H1 (cell line): ENCODE results near the gene RTTN. TPM values are rescaled to one million over a fixed set of nuclear protein-coding genes. Genes with fewer than 3 reads are reported as not detected.

Experiments used
- CTCF ChIA-PET: fragments of 300-600 bp; sonication (Branson Sonifier 250); formaldehyde crosslinking; loops from one replicate; lab custom pipeline; 2021; ENCODE audit not compliant: partially characterized antibody; lab: Charles Lee
- POLR2A ChIA-PET: fragments of 300-600 bp; sonication (Branson Sonifier 250); formaldehyde crosslinking; loops from one replicate; lab custom pipeline; 2021; ENCODE audit warnings: inconsistent platforms; ENCODE audit not compliant: partially characterized antibody; lab: Charles Lee
- DNase-seq, 2 experiments: peaks; one replicate each; pipeline versions ENCODE4 v3.0.0 to v3.0.0-alpha.2; 2010 to 2022; ENCODE audit warnings: low spot score in 2 of 2, low read depth in 1 of 2, mixed read lengths in 1 of 2
- FAIRE-seq: peaks from 2 replicates; lab custom pipeline; 2011; peaks lifted over from hg19 to GRCh38; lab: Jason Lieb, UNC
- H2AFZ ChIP-seq: 2 replicates; pipeline ENCODE4 v1.8.1; 2012; ENCODE audit warnings: low read length, inconsistent platforms
- H2AK5ac ChIP-seq: 2 replicates; pipeline ENCODE4 v1.6.1; 2013; ENCODE audit warnings: low read depth, low read length
- H2BK120ac ChIP-seq: replicated peaks from 2 replicates; pipeline ENCODE3; 2013; ENCODE audit warnings: low read depth, low read length, inconsistent platforms
- H2BK12ac ChIP-seq: 2 replicates; pipeline ENCODE4 v1.6.1; 2013; ENCODE audit warnings: low read depth, low read length
- H2BK15ac ChIP-seq: 2 replicates; pipeline ENCODE4 v1.6.1; 2013; ENCODE audit warnings: low read length
- H2BK20ac ChIP-seq: 2 replicates; pipeline ENCODE4 v1.6.1; 2013; ENCODE audit warnings: low read length
- H2BK5ac ChIP-seq: 2 replicates; pipeline ENCODE4 v1.6.1; 2013; ENCODE audit warnings: low read depth, low read length
- H3K14ac ChIP-seq: 2 replicates; pipeline ENCODE4 v1.6.1; 2013; ENCODE audit warnings: inconsistent platforms; ENCODE audit not compliant: insufficient read length
- H3K18ac ChIP-seq: 2 replicates; pipeline ENCODE4 v1.6.1; 2013; ENCODE audit warnings: low read length; ENCODE audit errors: extremely low read depth
- H3K23ac ChIP-seq: 2 replicates; pipeline ENCODE4 v1.6.1; 2013; ENCODE audit warnings: inconsistent platforms; ENCODE audit not compliant: insufficient read length
- H3K23me2 ChIP-seq: 2 replicates; pipeline ENCODE4 v1.6.1; 2013; ENCODE audit warnings: low read depth, low read length
- H3K27ac ChIP-seq: 2 replicates; pipeline ENCODE4 v1.6.1; 2011; ENCODE audit warnings: low read depth, low read length, inconsistent platforms
- H3K27me3 ChIP-seq, 4 experiments: replicated peaks in 1 of 4; 1 replicate in 1 of 4; 2 replicates in 3 of 4; pipeline versions ENCODE4 v1.6.1 to v1.8.1; 2011 to 2013; ENCODE audit warnings: low read length in 3 of 4, mild to moderate bottlenecking in 3 of 4, inconsistent platforms in 2 of 4, mixed read lengths in 2 of 4, moderate library complexity in 1 of 4; ENCODE audit not compliant: control insufficient read depth in 3 of 4, insufficient read depth in 3 of 4; ENCODE audit errors: extremely low read depth in 1 of 4
- H3K36me3 ChIP-seq, 4 experiments: 2 replicates each; pipeline versions ENCODE4 v1.6.1 to v1.8.1; 2011 to 2013; ENCODE audit warnings: mild to moderate bottlenecking in 4 of 4, low read length in 3 of 4, moderate library complexity in 2 of 4, control low read depth in 1 of 4, inconsistent platforms in 1 of 4; ENCODE audit not compliant: insufficient read depth in 4 of 4, control insufficient read depth in 2 of 4
- H3K4ac ChIP-seq: replicated peaks from 2 replicates; pipeline ENCODE3; 2013; ENCODE audit warnings: low read length, low read depth, mixed read lengths, inconsistent platforms; ENCODE audit not compliant: insufficient read length
- H3K4me1 ChIP-seq, 4 experiments: replicated peaks in 1 of 4; 1 replicate in 1 of 4; 2 replicates in 3 of 4; pipeline versions ENCODE4 v1.6.1 to v1.8.1; 2011 to 2013; ENCODE audit warnings: low read length in 3 of 4, inconsistent platforms in 2 of 4, mixed read lengths in 1 of 4; ENCODE audit not compliant: insufficient read depth in 4 of 4, control insufficient read depth in 3 of 4
- H3K4me2 ChIP-seq, 2 experiments: 2 replicates each; pipeline versions ENCODE4 v1.6.1 to v1.8.1; 2011 to 2013; ENCODE audit warnings: low read depth in 2 of 2, low read length in 2 of 2, control low read depth in 1 of 2, inconsistent platforms in 1 of 2, mild to moderate bottlenecking in 1 of 2; ENCODE audit not compliant: insufficient read depth in 1 of 2
- H3K4me3 ChIP-seq, 4 experiments: fragments of 200-600, 300-600 bp in 1 of 4; sonication (generic), shearing (Covaris generic), sonication (Bioruptor Twin) in 1 of 4; 2 replicates each; pipeline versions ENCODE4 v1.5.1 to v1.8.1; 2011 to 2016; ENCODE audit warnings: low read length in 4 of 4, low read depth in 3 of 4, control low read depth in 2 of 4, inconsistent platforms in 2 of 4, mild to moderate bottlenecking in 2 of 4, mixed read lengths in 1 of 4, moderate library complexity in 1 of 4; ENCODE audit not compliant: insufficient read depth in 2 of 4; ENCODE audit errors: extremely low read depth in 1 of 4
- H3K56ac ChIP-seq: replicated peaks from 2 replicates; pipeline ENCODE3; 2013; ENCODE audit warnings: low read depth, mild to moderate bottlenecking, mixed read lengths, low read length, inconsistent platforms; ENCODE audit not compliant: insufficient read length
- H3K79me1 ChIP-seq: 2 replicates; pipeline ENCODE4 v1.6.1; 2013; ENCODE audit warnings: low read depth, low read length, control low read depth
- H3K79me2 ChIP-seq, 2 experiments: 2 replicates each; pipeline versions ENCODE4 v1.6.1 to v1.8.1; 2012 to 2013; ENCODE audit warnings: low read length in 2 of 2, mild to moderate bottlenecking in 2 of 2, inconsistent platforms in 1 of 2; ENCODE audit not compliant: insufficient read depth in 2 of 2, control insufficient read depth in 1 of 2
- H3K9ac ChIP-seq, 4 experiments: replicated peaks in 1 of 4; 1 replicate in 1 of 4; 2 replicates in 3 of 4; pipeline versions ENCODE4 v1.6.1 to v1.8.1; 2011 to 2013; ENCODE audit warnings: low read depth in 3 of 4, low read length in 3 of 4, control low read depth in 2 of 4, mild to moderate bottlenecking in 2 of 4, moderate library complexity in 2 of 4, inconsistent platforms in 1 of 4; ENCODE audit errors: extremely low read depth in 1 of 4
- H3K9me3 ChIP-seq, 2 experiments: 2 replicates each; pipeline versions ENCODE4 v1.6.1 to v1.8.1; 2012 to 2013; ENCODE audit warnings: mild to moderate bottlenecking in 2 of 2, moderate library complexity in 2 of 2, control low read depth in 1 of 2, inconsistent platforms in 1 of 2, low read depth in 1 of 2, low read length in 1 of 2, mixed read lengths in 1 of 2; ENCODE audit not compliant: insufficient read depth in 2 of 2
- H4K20me1 ChIP-seq, 2 experiments: replicated peaks in 1 of 2; 2 replicates each; pipeline versions ENCODE3 to v1.8.1; 2011 to 2013; ENCODE audit warnings: inconsistent platforms in 2 of 2, low read length in 2 of 2, mild to moderate bottlenecking in 1 of 2; ENCODE audit not compliant: insufficient read depth in 2 of 2, control insufficient read depth in 1 of 2
- H4K5ac ChIP-seq: 2 replicates; pipeline ENCODE4 v1.6.1; 2013; ENCODE audit warnings: low read length, low read depth, mixed read lengths, inconsistent platforms; ENCODE audit not compliant: insufficient read length
- H4K8ac ChIP-seq: 2 replicates; pipeline ENCODE4 v1.8.0; 2013; ENCODE audit warnings: mild to moderate bottlenecking, moderate library complexity, low read length, inconsistent platforms; ENCODE audit not compliant: insufficient read depth; ENCODE audit errors: extremely low read depth
- H4K91ac ChIP-seq: replicated peaks from 2 replicates; pipeline ENCODE3; 2013; ENCODE audit warnings: low read length, mixed read lengths, inconsistent platforms; ENCODE audit not compliant: insufficient read length
- CBX8 ChIP-seq: fragments of 300-800, 300-1000 bp; sonication (generic); IDR thresholded peaks from 2 replicates; pipeline ENCODE4 v1.7.1; 2016; ENCODE audit warnings: low read depth, low read length, borderline replicate concordance
- CREB1 ChIP-seq: IDR thresholded peaks from 2 replicates; pipeline ENCODE4 v1.6.1; 2012; ENCODE audit warnings: inconsistent platforms
- KDM4A ChIP-seq: IDR thresholded peaks from one replicate; pipeline ENCODE4 v1.7.1; 2012; ENCODE audit warnings: low read depth, mild to moderate bottlenecking, moderate library complexity, low read length, inconsistent platforms; ENCODE audit not compliant: severe bottlenecking
- NRF1 ChIP-seq: IDR thresholded peaks from 2 replicates; pipeline ENCODE4 v1.6.1; 2011; ENCODE audit warnings: mild to moderate bottlenecking, low read depth, low read length, improper control_type of control experiment
- RAD21 ChIP-seq, 2 experiments: IDR thresholded peaks in 1 of 2; conservative IDR thresholded peaks in 1 of 2; 2 replicates each; pipeline ENCODE4 v1.6.1; 2011; ENCODE audit warnings: low read depth in 2 of 2, low read length in 2 of 2, improper control_type of control experiment in 1 of 2, inconsistent platforms in 1 of 2, mild to moderate bottlenecking in 1 of 2, moderate library complexity in 1 of 2
- RBBP5 ChIP-seq: IDR thresholded peaks from 2 replicates; pipeline ENCODE4 v1.7.1; 2012; ENCODE audit warnings: low read depth, mild to moderate bottlenecking, inconsistent platforms, low read length, moderate library complexity, borderline replicate concordance
- RFX5 ChIP-seq: IDR thresholded peaks from 2 replicates; pipeline ENCODE4 v1.6.1; 2011; ENCODE audit warnings: low read depth, low read length, improper control_type of control experiment, borderline replicate concordance
- SRF ChIP-seq: IDR thresholded peaks from 2 replicates; pipeline ENCODE4 v1.6.1; 2011; ENCODE audit warnings: mild to moderate bottlenecking, low read depth, low read length, moderate library complexity
- WGBS, 2 experiments: shearing (Covaris generic) in 1 of 2; methylation state at CpG; one replicate each; pipeline versions ENCODE4 v1.1.6 to v1.1.7; 2013 to 2015; ENCODE audit warnings: low lambda C conversion rate in 2 of 2, mixed read lengths in 2 of 2, inconsistent platforms in 1 of 2, low coverage in 1 of 2, missing lambda C conversion rate in 1 of 2; ENCODE audit not compliant: insufficient replicate concordance in 2 of 2, insufficient coverage in 1 of 2, insufficient read length in 1 of 2; ENCODE audit errors: extremely low coverage in 1 of 2, missing lambda C conversion rate in 1 of 2; 5-methylcytosine and 5-hydroxymethylcytosine counted together
- polyA plus RNA-seq, 7 experiments: library from polyadenylated mRNA; depleted of rRNA in 3 of 7; stranded (reverse) in 5 of 7; unstranded in 2 of 7; fragments of >200 nt in 5 of 7; fragments of 200-250 nt in 2 of 7; gene quantifications; 1 replicate in 5 of 7; 2 replicates in 1 of 7; 4 replicates in 1 of 7; pipeline versions ENCODE4 v1.2.1 to v1.2.3, GENCODE V29; 2011 to 2013; ENCODE audit warnings: missing spikeins in 2 of 7, mixed read lengths in 2 of 7
- total RNA-seq: library from RNA; stranded (reverse); fragmentation: NEBNext Ultra II Directional; extraction: Animal tissue kit (Norgen Biotek cat#: 25700); gene quantifications from 2 replicates; pipeline ENCODE4 v1.2.1, GENCODE V29; 2021
- TF ChIP-seq, protein P1 (sequence below): IDR thresholded peaks from 2 replicates; pipeline ENCODE4 v1.6.1; 2011; ENCODE audit warnings: low read depth, mild to moderate bottlenecking, low read length; ENCODE audit not compliant: insufficient read depth
- TF ChIP-seq, protein P2 (sequence below): IDR thresholded peaks from 2 replicates; pipeline ENCODE4 v1.6.1; 2012; ENCODE audit warnings: inconsistent platforms

Gene RTTN
- total and polyA plus RNA-seq, 2 of the 8 experiments (the other 6 are each of a cell fraction or from before 2014, with no cell fraction given): 9.1 to 21.4 TPM

DNA sequence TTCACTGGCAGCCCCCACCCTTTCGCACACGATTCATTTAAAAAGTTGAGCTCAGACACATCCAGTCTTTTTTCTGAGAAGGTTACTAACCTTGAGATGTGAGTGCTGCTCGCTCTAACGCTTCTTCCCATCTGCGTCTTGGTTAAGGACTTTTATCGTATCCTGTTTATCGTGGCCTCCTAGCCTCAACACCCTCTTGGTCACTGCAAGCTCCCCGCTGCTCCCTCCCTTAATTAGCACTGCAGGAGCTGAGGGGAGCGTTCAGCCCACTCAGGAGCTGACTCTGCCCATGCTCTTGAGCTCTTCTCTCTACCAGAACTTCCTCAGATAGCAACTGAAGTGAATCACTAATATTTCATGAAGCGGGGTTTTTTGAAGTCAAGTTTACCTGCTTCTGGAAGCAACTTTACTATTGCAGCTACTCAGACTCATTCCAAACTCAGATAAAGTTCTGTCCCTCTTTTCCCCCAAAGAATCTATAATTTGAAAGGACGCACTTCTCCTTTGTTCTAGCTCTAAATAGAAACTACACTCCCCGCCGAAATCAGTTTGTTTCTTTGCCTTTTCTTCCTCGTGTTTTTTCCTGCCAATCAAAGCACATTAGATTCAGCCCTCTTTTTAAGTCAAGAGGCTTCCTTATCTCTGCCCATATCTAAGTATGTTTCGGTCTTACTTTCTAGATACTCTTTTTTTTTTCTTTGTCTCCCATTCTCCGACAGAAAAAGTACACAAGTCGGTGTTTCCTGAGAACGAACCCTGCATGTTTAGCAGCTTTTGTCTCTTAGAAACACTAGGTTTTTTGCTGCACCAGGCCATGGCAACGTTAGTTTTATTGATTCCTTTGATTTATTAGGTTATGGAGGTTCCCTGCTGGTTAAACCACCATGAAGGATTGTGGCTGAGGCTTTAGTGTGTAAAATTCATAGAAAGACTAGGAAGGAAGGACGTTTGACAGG, 248.5 kb downstream of the RTTN start:
- Histone ChIP-seq H3K9me3 (no peaks in the 10 kb centered on the region), H2BK5ac (no peak overlapping the region), H4K5ac (no peak overlapping the region), H2BK15ac (no peak overlapping the region), H2AFZ (no peak overlapping the region), H3K14ac (no peak overlapping the region), H3K79me2 (no peaks in the 10 kb centered on the region), H3K36me3 (no peaks in the 10 kb centered on the region), H4K8ac (no peak overlapping the region), H4K91ac (no peak overlapping the region), H3K23ac (no peak overlapping the region), H3K4me2 (no peak overlapping the region), H3K27me3 (no peaks in the 10 kb centered on the region), H2BK12ac (no peak overlapping the region), H3K4ac (no peak overlapping the region), H3K9ac (no peak overlapping the region), H2BK20ac (no peak overlapping the region), H3K23me2 (no peaks in the 10 kb centered on the region), H3K79me1 (no peaks in the 10 kb centered on the region), H3K4me1 (0 out of 7 replicates have a peak, but pooled peaks cover 0 to 2% (median 0%) of the 10 kb centered on the region in 4 experiments), H3K56ac (no peak overlapping the region), H3K4me3 (no peak overlapping the region), H3K27ac (no peak overlapping the region), H2BK120ac (no peak overlapping the region), H2AK5ac (no peak overlapping the region), H3K18ac (no peak overlapping the region), H4K20me1 (no peaks in the 10 kb centered on the region)
- CTCF ChIA-PET: interaction anchor here (1.1 to 1.4 kb wide), 3 partner anchors 11 to 22 kb away, joined by 4 to 7 read pairs (median 4); no protein-coding TSS in a partner anchor
- POLR2A ChIA-PET: interaction anchor here (0.5 kb wide), 1 partner anchor 249 kb away, joined by 5 read pairs; no protein-coding TSS in a partner anchor
- DNase-seq: no peak
- 87% methylated on average over 20 of the region's 20 CpGs; no CpG with 5 or more reads in 1 of the 2 experiments for WGBS, 2 experiments
- no peak for FAIRE-seq
- TF ChIP-seq CREB1: no peak
- no peak for TF ChIP-seq RAD21 (IDR thresholded peaks at IDR 0.05 in 1 of 2, conservative IDR thresholded peaks at IDR 0.05 in 1 of 2; ENCODE audit: low read depth in 2 of 2, low read length in 2 of 2)
- no peak for TF ChIP-seq RBBP5
- no peak for TF ChIP-seq KDM4A
- TF ChIP-seq, protein P1, sequence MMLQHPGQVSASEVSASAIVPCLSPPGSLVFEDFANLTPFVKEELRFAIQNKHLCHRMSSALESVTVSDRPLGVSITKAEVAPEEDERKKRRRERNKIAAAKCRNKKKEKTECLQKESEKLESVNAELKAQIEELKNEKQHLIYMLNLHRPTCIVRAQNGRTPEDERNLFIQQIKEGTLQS: no peak
- TF ChIP-seq, protein P2, sequence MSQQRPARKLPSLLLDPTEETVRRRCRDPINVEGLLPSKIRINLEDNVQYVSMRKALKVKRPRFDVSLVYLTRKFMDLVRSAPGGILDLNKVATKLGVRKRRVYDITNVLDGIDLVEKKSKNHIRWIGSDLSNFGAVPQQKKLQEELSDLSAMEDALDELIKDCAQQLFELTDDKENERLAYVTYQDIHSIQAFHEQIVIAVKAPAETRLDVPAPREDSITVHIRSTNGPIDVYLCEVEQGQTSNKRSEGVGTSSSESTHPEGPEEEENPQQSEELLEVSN: no peak
- TF ChIP-seq NRF1: no peak
- no peak for TF ChIP-seq SRF
- no peak for TF ChIP-seq RFX5
- no peak for TF ChIP-seq CBX8
